Measurements from ENCODE around the gene UBTD2. TPM values are rescaled to one million over a fixed set of nuclear protein-coding genes. Genes with fewer than 3 reads are reported as not detected.

UBTD2 gene
- total and polyA plus RNA-seq, 10 of the 15 experiments (the other 5 are each of a cell fraction or from before 2014, with no cell fraction given): 7.7 to 30.5 (median 19.4) TPM

DNA sequence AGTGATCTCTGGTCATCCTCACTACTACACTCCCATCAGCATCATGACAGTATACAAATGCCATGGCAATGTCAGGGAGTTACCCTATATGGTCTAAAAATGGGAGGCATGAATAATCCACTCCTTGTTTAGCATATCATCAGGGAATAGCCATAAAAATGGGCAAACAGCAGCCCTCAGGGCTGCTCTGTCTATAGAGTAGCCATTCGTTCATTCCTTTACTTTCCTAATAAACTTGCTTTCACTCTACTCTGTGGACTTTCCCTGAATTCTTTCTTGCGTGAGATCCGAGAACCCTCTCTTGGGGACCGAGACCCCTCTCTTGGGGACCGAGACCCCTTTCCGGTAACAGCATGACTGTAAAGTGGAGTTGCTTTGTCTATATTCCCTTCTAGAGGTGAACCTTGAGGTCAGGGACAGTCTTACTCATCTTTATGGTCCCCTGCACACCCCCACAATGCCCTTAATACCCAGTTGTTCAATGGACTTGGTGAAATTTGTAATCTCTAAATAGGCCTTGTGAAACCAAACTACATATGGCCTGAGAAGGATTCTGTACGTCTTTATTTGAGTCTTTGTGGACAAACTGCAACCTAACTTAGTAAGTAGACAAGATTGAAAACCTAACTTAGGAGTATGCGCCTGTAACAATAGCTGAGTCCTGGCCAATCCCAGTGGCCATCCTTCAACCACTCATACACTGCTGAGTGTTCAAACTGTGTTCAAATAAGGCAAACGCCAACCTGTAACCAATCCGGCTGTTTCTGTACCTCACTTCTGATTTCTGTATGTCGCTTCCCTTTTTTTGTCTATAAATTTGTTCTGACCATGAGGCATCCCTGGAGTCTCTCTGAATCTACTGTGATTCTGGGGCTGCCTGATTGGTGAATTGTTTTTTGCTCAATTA lies 32.3 kb upstream of the UBTD2 start (continued):
- TF ChIP-seq, protein P1, sequence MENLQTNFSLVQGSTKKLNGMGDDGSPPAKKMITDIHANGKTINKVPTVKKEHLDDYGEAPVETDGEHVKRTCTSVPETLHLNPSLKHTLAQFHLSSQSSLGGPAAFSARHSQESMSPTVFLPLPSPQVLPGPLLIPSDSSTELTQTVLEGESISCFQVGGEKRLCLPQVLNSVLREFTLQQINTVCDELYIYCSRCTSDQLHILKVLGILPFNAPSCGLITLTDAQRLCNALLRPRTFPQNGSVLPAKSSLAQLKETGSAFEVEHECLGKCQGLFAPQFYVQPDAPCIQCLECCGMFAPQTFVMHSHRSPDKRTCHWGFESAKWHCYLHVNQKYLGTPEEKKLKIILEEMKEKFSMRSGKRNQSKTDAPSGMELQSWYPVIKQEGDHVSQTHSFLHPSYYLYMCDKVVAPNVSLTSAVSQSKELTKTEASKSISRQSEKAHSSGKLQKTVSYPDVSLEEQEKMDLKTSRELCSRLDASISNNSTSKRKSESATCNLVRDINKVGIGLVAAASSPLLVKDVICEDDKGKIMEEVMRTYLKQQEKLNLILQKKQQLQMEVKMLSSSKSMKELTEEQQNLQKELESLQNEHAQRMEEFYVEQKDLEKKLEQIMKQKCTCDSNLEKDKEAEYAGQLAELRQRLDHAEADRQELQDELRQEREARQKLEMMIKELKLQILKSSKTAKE (IDR thresholded peaks at IDR 0.05; ENCODE audit: low read depth, poor library complexity, severe bottlenecking): peak; percentile 43
- TF ChIP-seq, protein P2, sequence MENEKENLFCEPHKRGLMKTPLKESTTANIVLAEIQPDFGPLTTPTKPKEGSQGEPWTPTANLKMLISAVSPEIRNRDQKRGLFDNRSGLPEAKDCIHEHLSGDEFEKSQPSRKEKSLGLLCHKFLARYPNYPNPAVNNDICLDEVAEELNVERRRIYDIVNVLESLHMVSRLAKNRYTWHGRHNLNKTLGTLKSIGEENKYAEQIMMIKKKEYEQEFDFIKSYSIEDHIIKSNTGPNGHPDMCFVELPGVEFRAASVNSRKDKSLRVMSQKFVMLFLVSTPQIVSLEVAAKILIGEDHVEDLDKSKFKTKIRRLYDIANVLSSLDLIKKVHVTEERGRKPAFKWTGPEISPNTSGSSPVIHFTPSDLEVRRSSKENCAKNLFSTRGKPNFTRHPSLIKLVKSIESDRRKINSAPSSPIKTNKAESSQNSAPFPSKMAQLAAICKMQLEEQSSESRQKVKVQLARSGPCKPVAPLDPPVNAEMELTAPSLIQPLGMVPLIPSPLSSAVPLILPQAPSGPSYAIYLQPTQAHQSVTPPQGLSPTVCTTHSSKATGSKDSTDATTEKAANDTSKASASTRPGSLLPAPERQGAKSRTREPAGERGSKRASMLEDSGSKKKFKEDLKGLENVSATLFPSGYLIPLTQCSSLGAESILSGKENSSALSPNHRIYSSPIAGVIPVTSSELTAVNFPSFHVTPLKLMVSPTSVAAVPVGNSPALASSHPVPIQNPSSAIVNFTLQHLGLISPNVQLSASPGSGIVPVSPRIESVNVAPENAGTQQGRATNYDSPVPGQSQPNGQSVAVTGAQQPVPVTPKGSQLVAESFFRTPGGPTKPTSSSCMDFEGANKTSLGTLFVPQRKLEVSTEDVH (IDR thresholded peaks at IDR 0.05; ENCODE audit: low read depth, partially characterized antibody): no peak
- 0 out of 2 replicates have a peak, but pooled peaks have one; percentile 64 for TF ChIP-seq CBX5 (IDR thresholded peaks at IDR 0.05; ENCODE audit: low read depth)
- TF ChIP-seq SMAD1 (IDR thresholded peaks at IDR 0.05; ENCODE audit: low read depth, partially characterized antibody): no peak
- no peak for TF ChIP-seq ZNF217 (IDR thresholded peaks at IDR 0.05)
- TF ChIP-seq STAT1 (conservative IDR thresholded peaks at IDR 0.05): no peak
- no peak for TF ChIP-seq ASH2L (IDR thresholded peaks at IDR 0.05; ENCODE audit: borderline replicate concordance, low read depth)
- no peak for TF ChIP-seq JUND (IDR thresholded peaks at IDR 0.05; ENCODE audit: low read depth, low read length)
- peak in 1 of 2 experiments; percentile 57; a peak in 1 of 3 replicates for TF ChIP-seq EGR1 (IDR thresholded peaks at IDR 0.05; ENCODE audit: borderline replicate concordance in 1 of 2, low read depth in 2 of 2, low read length in 2 of 2)
- no peak for TF ChIP-seq MYC (IDR thresholded peaks at IDR 0.05; ENCODE audit: insufficient read depth, insufficient read length, insufficient replicate concordance, low read length, severe bottlenecking)
- TF ChIP-seq CEBPZ (IDR thresholded peaks at IDR 0.05; ENCODE audit: low read depth, low read length): no peak
- TF ChIP-seq, protein P3, sequence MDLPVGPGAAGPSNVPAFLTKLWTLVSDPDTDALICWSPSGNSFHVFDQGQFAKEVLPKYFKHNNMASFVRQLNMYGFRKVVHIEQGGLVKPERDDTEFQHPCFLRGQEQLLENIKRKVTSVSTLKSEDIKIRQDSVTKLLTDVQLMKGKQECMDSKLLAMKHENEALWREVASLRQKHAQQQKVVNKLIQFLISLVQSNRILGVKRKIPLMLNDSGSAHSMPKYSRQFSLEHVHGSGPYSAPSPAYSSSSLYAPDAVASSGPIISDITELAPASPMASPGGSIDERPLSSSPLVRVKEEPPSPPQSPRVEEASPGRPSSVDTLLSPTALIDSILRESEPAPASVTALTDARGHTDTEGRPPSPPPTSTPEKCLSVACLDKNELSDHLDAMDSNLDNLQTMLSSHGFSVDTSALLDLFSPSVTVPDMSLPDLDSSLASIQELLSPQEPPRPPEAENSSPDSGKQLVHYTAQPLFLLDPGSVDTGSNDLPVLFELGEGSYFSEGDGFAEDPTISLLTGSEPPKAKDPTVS (IDR thresholded peaks at IDR 0.05; ENCODE audit: low read depth, low read length): no peak
- no peak for TF ChIP-seq POLR2AphosphoS5 (IDR thresholded peaks at IDR 0.05; ENCODE audit: low read length)
- TF ChIP-seq RFX5 (IDR thresholded peaks at IDR 0.05; ENCODE audit: low read depth, low read length): no peak
- peak; percentile 95 for TF ChIP-seq ZBED1 (IDR thresholded peaks at IDR 0.05; ENCODE audit: borderline replicate concordance)
- TF ChIP-seq ZZZ3 (IDR thresholded peaks at IDR 0.05; ENCODE audit: control insufficient read depth, insufficient read length, low read depth): no peak
- no peak for TF ChIP-seq POLR2AphosphoS2 (IDR thresholded peaks at IDR 0.05; ENCODE audit: low read depth, low read length)
- TF ChIP-seq WRNIP1 (IDR thresholded peaks at IDR 0.05; ENCODE audit: borderline replicate concordance, low read depth, low read length): no peak
